K562 (cell line): ENCODE data around the gene ANAPC4. TPM values are rescaled to one million over a fixed set of nuclear protein-coding genes. Genes with fewer than 3 reads are reported as not detected.

Experiments
- ATAC-seq: fragments of 200-7000 bp; cut with Tn5 transposase; 3 replicates; pipeline ENCODE4 v1.9.1; 2020; ENCODE audit warnings: moderate library complexity
- BruUV-seq: library from RNA; stranded (reverse); fragments of 400-500 nt; replicated peaks from 2 replicates; lab custom pipeline; 2021; lab: Mats Ljungman, UMichigan
- CTCF ChIA-PET: fragments of 300-600 bp; formaldehyde crosslinking; extraction: SDS; loops from one replicate; lab custom pipeline; 2021; ENCODE audit warnings: low intra/inter-chr PET ratio; lab: Yijun Ruan, JAX
- POLR2A ChIA-PET: fragments of 300-600, 350-650 bp; sonication (Branson Sonifier 250); formaldehyde crosslinking; extraction: SDS; loops from one replicate; lab custom pipeline; 2021; ENCODE audit warnings: antibody characterized with exemption, inconsistent platforms; lab: Yijun Ruan, JAX
- DNase-seq, 4 experiments: peaks; one replicate each; pipeline versions ENCODE4 v3.0.0 to v3.0.0-alpha.2; 2011 to 2018; ENCODE audit warnings: low spot score in 3 of 4, mixed read lengths in 3 of 4; ENCODE audit errors: extremely low read depth in 1 of 4
- FAIRE-seq: peaks from 2 replicates; lab custom pipeline; 2011; peaks lifted over from hg19 to GRCh38; lab: Jason Lieb, UNC
- H2AFZ ChIP-seq: 2 replicates; pipeline ENCODE4 v1.6.0; 2011; ENCODE audit warnings: low read depth, low read length, control low read depth, inconsistent platforms
- H3K27ac ChIP-seq: fragments of 200-600 bp; 3 replicates; pipeline ENCODE4 v1.8.0; 2011; ENCODE audit warnings: low read depth, mild to moderate bottlenecking, control low read depth, inconsistent platforms, low read length, moderate library complexity, mixed read lengths; ENCODE audit errors: extremely low read depth
- H3K27me3 ChIP-seq, 2 experiments: fragments of 300-600 bp in 1 of 2; 2 replicates in 1 of 2; 3 replicates in 1 of 2; pipeline versions ENCODE4 v1.6.0 to v1.8.0; 2011; ENCODE audit warnings: inconsistent platforms in 2 of 2, low read length in 2 of 2, mild to moderate bottlenecking in 1 of 2, mixed read lengths in 1 of 2, moderate library complexity in 1 of 2; ENCODE audit not compliant: control insufficient read depth in 2 of 2, insufficient read depth in 2 of 2
- H3K36me3 ChIP-seq: fragments of 300-600 bp; 3 replicates; pipeline ENCODE4 v1.8.0; 2011; ENCODE audit warnings: mild to moderate bottlenecking, low read length, inconsistent platforms; ENCODE audit not compliant: control insufficient read depth, insufficient read depth
- H3K4me1 ChIP-seq, 2 experiments: fragments of 200-600 bp in 1 of 2; replicated peaks in 1 of 2; 2 replicates in 1 of 2; 3 replicates in 1 of 2; pipeline versions ENCODE4 v1.5.1 to v1.8.0; 2011; ENCODE audit warnings: inconsistent platforms in 2 of 2, low read length in 2 of 2, mild to moderate bottlenecking in 1 of 2, mixed read lengths in 1 of 2, moderate library complexity in 1 of 2; ENCODE audit not compliant: control insufficient read depth in 2 of 2, insufficient read depth in 2 of 2
- H3K4me2 ChIP-seq: 2 replicates; pipeline ENCODE4 v1.6.1; 2011; ENCODE audit warnings: low read length, control low read depth, inconsistent platforms, mixed read lengths; ENCODE audit not compliant: insufficient read depth
- H3K4me3 ChIP-seq: fragments of 200-600 bp; sonication (generic), shearing (Covaris generic); 2 replicates; pipeline ENCODE4 v1.5.1; 2016; ENCODE audit warnings: control low read depth, inconsistent platforms
- H3K79me2 ChIP-seq: fragments of 200-600 bp; 3 replicates; pipeline ENCODE4 v1.8.0; 2011; ENCODE audit warnings: low read length, inconsistent platforms; ENCODE audit not compliant: control insufficient read depth, insufficient read depth
- H3K9ac ChIP-seq, 2 experiments: 2 replicates each; pipeline versions ENCODE4 v1.6.0 to v1.6.1; 2011; ENCODE audit warnings: low read depth in 2 of 2, low read length in 2 of 2, control low read depth in 1 of 2, inconsistent platforms in 1 of 2, mild to moderate bottlenecking in 1 of 2, mixed read lengths in 1 of 2; ENCODE audit not compliant: insufficient read depth in 1 of 2
- H3K9me1 ChIP-seq: one replicate; pipeline ENCODE4 v1.6.0; 2011; ENCODE audit warnings: inconsistent platforms, mild to moderate bottlenecking, low read length, moderate library complexity; ENCODE audit not compliant: control insufficient read depth, insufficient read depth
- H3K9me3 ChIP-seq: replicated peaks from 2 replicates; pipeline ENCODE4 v1.5.1; 2011; ENCODE audit warnings: low read depth, low read length, inconsistent platforms; ENCODE audit not compliant: control insufficient read depth, insufficient read depth
- H4K20me1 ChIP-seq: replicated peaks from 2 replicates; pipeline ENCODE4 v1.6.1; 2011; ENCODE audit warnings: low read length, inconsistent platforms, mixed read lengths; ENCODE audit not compliant: control insufficient read depth, insufficient read depth
- CC2D1A ChIP-seq: fragments of 450-650 bp; IDR thresholded peaks from 2 replicates; pipeline ENCODE4 v1.6.1; 2017; ENCODE audit warnings: mild to moderate bottlenecking
- CHD4 ChIP-seq: fragments of 200-600 bp; sonication (generic); IDR thresholded peaks from 3 replicates; pipeline ENCODE4 v1.6.1; 2012; ENCODE audit warnings: low read depth, mild to moderate bottlenecking, mixed read lengths, low read length, inconsistent platforms; ENCODE audit not compliant: insufficient read depth, insufficient replicate concordance, poor library complexity, severe bottlenecking
- HNRNPK ChIP-seq: fragments of 200-400 bp; formaldehyde crosslinking; IDR thresholded peaks from one replicate; pipeline ENCODE4 v1.6.1; 2018; ENCODE audit warnings: mild to moderate bottlenecking, low read depth, low read length; ENCODE audit not compliant: poor library complexity, severe bottlenecking
- MCM2 ChIP-seq: fragments of 450-650 bp; IDR thresholded peaks from 2 replicates; pipeline ENCODE4 v1.6.1; 2017; ENCODE audit warnings: low read depth, mild to moderate bottlenecking
- NFATC3 ChIP-seq: fragments of 450-650 bp; IDR thresholded peaks from 2 replicates; pipeline ENCODE4 v1.6.1; 2017; ENCODE audit warnings: mild to moderate bottlenecking
- PHB ChIP-seq: fragments of 250-450 bp; sonication (Bioruptor Pico); IDR thresholded peaks from 2 replicates; pipeline ENCODE4 v1.5.0; 2021
- POLR3A ChIP-seq: IDR thresholded peaks from 2 replicates; pipeline ENCODE4 v1.6.1; 2011; ENCODE audit warnings: borderline replicate concordance, mild to moderate bottlenecking, moderate library complexity; ENCODE audit not compliant: insufficient read length, insufficient read depth; ENCODE audit errors: extremely low read depth
- PRMT5 ChIP-seq: sonication (generic); formaldehyde crosslinking; IDR thresholded peaks from 2 replicates; pipeline ENCODE4 v1.5.0; 2020; ENCODE audit warnings: missing genetic modification reagents
- RUNX1 ChIP-seq: sonication (generic); IDR thresholded peaks from 2 replicates; pipeline ENCODE4 v1.6.1; 2016; ENCODE audit warnings: antibody characterized with exemption, low read depth
- SAFB ChIP-seq: fragments of 200-400 bp; formaldehyde crosslinking; IDR thresholded peaks from 2 replicates; pipeline ENCODE4 v1.6.1; 2017; ENCODE audit warnings: low read depth, low read length, borderline replicate concordance
- ZBTB17 ChIP-seq: fragments of 450-650 bp; formaldehyde crosslinking; IDR thresholded peaks from 2 replicates; pipeline ENCODE4 v1.4.0; 2020; ENCODE audit warnings: mild to moderate bottlenecking
- ZNF431 ChIP-seq: sonication (generic); formaldehyde crosslinking; IDR thresholded peaks from 2 replicates; pipeline ENCODE4 v1.8.0; 2022; ENCODE audit warnings: mild to moderate bottlenecking, missing genetic modification reagents
- WGBS: fragments of 100-300 bp; shearing (Covaris generic); methylation state at CpG from one replicate; pipeline ENCODE4 v1.1.6; 2016; ENCODE audit warnings: low coverage, mixed read lengths; ENCODE audit not compliant: insufficient coverage; ENCODE audit errors: missing lambda C conversion rate; 5-methylcytosine and 5-hydroxymethylcytosine counted together
- in situ Hi-C: fragments of 300-500 bp; cut with MboI; formaldehyde crosslinking; loops from 4 replicates; pipeline ENCODE4 v1.15.0; 2018; ENCODE audit warnings: inconsistent platforms, mixed read lengths
- intact Hi-C: fragments of 100-400 bp; cut with micrococcal nuclease; formaldehyde crosslinking; loops from 2 replicates; pipeline ENCODE4 v1.14.2; 2022
- polyA plus RNA-seq, 8 experiments: library from polyadenylated mRNA; depleted of rRNA in 4 of 8; stranded (reverse) in 5 of 8; unstranded in 3 of 8; fragments of >200 nt; fragmentation: Nextera tagmentation in 2 of 8; fragmentation: Illumina TruSeq in 1 of 8; extraction: Ambion mirVana in 2 of 8; extraction: Trizol in 1 of 8; gene quantifications; 2 replicates each; pipeline versions ENCODE4 v1.2.1 to v1.2.3, GENCODE V29; 2011 to 2014; ENCODE audit warnings: inconsistent platforms in 1 of 8, missing spikeins in 1 of 8
- total RNA-seq, 7 experiments: library from RNA; depleted of rRNA in 6 of 7; stranded (reverse); fragments of >200 nt in 6 of 7; fragmentation: Illumina TruSeq in 2 of 7; extraction: Trizol in 2 of 7; gene quantifications; 2 replicates each; pipeline versions ENCODE4 v1.2.1 to v1.2.3, GENCODE V29; 2011 to 2021; ENCODE audit warnings: low replicate concordance in 1 of 7
- TF ChIP-seq, protein P1 (sequence below), 2 experiments: fragments of 450-650 bp; IDR thresholded peaks; 2 replicates each; pipeline ENCODE4 v1.6.1; 2018; ENCODE audit warnings: mild to moderate bottlenecking in 2 of 2, low read depth in 1 of 2; ENCODE audit not compliant: partially characterized antibody in 2 of 2
- TF ChIP-seq, protein P2 (sequence below): fragments of 250-450 bp; sonication (Bioruptor Pico); IDR thresholded peaks from 2 replicates; pipeline ENCODE4 v1.8.0; 2021; ENCODE audit warnings: borderline replicate concordance, mild to moderate bottlenecking, moderate library complexity; ENCODE audit not compliant: poor library complexity, severe bottlenecking
- TF ChIP-seq, protein P3 (sequence below): fragments of 250-450 bp; sonication (Bioruptor Pico); IDR thresholded peaks from 2 replicates; pipeline ENCODE4 v1.5.0; 2021; ENCODE audit warnings: mild to moderate bottlenecking, moderate library complexity

Gene ANAPC4
- total and polyA plus RNA-seq, 9 of the 15 experiments (the other 6 are each of a cell fraction or from before 2014, with no cell fraction given), result 23.9 to 47.0 (median 31.9) TPM

DNA sequence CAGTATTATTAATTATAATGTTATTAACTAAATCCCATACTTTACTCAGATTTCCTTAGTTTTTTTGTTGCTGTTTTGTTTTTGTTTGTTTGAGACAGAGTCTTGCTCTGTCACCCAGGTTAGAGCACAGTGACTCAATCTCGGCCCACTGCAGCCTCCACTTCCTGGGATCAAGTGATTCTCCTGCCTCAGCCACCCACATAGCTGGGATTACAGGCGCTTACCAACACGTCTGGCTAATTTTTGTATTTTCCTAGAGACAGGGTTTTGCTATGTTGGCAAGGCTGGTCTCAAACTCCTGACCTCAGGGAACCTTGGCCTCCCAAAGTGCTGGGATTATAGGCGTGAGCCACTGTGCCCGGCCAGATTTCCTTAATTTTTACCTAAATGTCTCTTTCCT, 72.2 kb downstream of the ANAPC4 start:
- FAIRE-seq, result no peak
- Histone ChIP-seq H3K79me2 (no peaks in the 10 kb centered on the region), H4K20me1 (no peaks in the 10 kb centered on the region), H3K9ac (no peak overlapping the region), H3K4me2 (no peak overlapping the region), H3K9me3 (no peaks in the 10 kb centered on the region), H3K4me1 (no peaks in the 10 kb centered on the region), H2AFZ (no peak overlapping the region), H3K27me3 (peaks cover 16 to 29% of the 10 kb centered on the region in 2 experiments), H3K36me3 (no peaks in the 10 kb centered on the region), H3K27ac (no peak overlapping the region), H3K4me3 (no peak overlapping the region), H3K9me1 (no peaks in the 10 kb centered on the region)
- no peak for ATAC-seq
- no peak for DNase-seq
- intact Hi-C loops (loop anchor here (10.0 kb wide), 2 partner anchors 346 to 536 kb away; no protein-coding TSS in a partner anchor), in situ Hi-C loops (loop anchor here (10.0 kb wide), 1 partner anchor 336 kb away; no protein-coding TSS in a partner anchor)
- 0% methylated on average over 5 of the region's 5 CpGs for WGBS
- ChIA-PET POLR2A (no interaction called here), CTCF (no interaction called here)
- BruUV-seq, result no TSS peak
- TF ChIP-seq ZNF431 (CRISPR knock-in tag), result no peak
- TF ChIP-seq SAFB, result no peak
- TF ChIP-seq CHD4, result no peak
- no peak for TF ChIP-seq POLR3A
- TF ChIP-seq, protein P1, sequence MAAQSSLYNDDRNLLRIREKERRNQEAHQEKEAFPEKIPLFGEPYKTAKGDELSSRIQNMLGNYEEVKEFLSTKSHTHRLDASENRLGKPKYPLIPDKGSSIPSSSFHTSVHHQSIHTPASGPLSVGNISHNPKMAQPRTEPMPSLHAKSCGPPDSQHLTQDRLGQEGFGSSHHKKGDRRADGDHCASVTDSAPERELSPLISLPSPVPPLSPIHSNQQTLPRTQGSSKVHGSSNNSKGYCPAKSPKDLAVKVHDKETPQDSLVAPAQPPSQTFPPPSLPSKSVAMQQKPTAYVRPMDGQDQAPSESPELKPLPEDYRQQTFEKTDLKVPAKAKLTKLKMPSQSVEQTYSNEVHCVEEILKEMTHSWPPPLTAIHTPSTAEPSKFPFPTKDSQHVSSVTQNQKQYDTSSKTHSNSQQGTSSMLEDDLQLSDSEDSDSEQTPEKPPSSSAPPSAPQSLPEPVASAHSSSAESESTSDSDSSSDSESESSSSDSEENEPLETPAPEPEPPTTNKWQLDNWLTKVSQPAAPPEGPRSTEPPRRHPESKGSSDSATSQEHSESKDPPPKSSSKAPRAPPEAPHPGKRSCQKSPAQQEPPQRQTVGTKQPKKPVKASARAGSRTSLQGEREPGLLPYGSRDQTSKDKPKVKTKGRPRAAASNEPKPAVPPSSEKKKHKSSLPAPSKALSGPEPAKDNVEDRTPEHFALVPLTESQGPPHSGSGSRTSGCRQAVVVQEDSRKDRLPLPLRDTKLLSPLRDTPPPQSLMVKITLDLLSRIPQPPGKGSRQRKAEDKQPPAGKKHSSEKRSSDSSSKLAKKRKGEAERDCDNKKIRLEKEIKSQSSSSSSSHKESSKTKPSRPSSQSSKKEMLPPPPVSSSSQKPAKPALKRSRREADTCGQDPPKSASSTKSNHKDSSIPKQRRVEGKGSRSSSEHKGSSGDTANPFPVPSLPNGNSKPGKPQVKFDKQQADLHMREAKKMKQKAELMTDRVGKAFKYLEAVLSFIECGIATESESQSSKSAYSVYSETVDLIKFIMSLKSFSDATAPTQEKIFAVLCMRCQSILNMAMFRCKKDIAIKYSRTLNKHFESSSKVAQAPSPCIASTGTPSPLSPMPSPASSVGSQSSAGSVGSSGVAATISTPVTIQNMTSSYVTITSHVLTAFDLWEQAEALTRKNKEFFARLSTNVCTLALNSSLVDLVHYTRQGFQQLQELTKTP (IDR thresholded peaks at IDR 0.05; ENCODE audit: low read depth in 1 of 2, partially characterized antibody in 2 of 2), result no peak
- no peak for TF ChIP-seq HNRNPK
- TF ChIP-seq MCM2, result no peak
- TF ChIP-seq CC2D1A, result no peak
- TF ChIP-seq, protein P2, sequence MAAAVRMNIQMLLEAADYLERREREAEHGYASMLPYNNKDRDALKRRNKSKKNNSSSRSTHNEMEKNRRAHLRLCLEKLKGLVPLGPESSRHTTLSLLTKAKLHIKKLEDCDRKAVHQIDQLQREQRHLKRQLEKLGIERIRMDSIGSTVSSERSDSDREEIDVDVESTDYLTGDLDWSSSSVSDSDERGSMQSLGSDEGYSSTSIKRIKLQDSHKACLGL, result no peak
- TF ChIP-seq, protein P3, sequence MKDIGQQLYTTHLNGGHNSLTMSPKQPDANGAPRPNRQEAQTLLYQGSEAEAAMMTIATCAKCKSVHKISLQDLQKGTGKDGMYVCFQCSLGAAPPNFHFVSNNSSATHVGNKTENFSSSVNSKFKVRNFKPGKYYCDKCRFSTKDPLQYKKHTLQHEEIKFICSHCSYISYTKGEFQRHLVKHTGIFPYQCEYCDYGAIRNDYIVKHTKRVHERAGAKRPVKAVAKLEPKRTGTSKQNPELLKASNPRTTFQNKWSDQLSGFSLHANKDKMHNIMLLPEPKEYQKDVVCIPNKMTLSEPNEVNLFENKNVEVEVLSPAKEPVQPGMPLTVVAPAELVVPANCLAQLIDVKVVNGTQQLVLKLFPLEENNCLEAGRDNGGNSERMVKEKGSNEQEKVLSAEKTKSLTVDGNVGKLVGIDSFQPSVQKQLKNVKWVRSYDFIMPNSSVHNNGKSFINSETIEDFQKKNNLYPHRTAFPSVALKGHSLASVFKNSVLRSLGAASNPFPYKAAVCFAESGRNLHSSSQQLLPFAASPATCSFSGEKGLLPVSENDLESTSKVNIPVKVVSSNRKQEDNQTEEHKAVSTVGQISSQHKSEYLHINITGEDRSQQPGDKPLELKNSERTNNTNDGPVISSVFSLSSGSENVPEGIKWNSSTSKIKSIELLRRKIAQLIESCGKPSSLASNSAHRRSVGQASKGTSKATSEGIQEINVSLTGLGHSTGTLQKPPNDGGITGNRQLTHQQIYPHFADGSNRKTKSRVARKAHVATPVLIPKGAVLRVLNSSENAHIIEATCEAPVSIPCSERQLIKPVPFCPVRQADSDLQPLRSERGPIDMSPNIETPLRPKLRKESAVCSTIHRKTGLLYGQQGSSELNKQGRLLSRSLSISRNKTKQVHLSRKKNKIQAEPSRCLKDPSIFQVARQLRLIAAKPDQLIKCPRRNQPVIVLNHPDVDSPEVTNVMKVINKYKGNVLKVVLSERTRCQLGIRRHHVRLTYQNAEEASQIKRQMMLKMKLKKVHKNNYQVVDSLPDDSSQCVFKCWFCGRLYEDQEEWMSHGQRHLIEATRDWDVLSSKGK (CRISPR knock-in tag), result no peak
- TF ChIP-seq ZBTB17 (CRISPR knock-in tag), result no peak
- no peak for TF ChIP-seq NFATC3
- TF ChIP-seq PHB (CRISPR knock-in tag), result no peak
- no peak for TF ChIP-seq RUNX1
- TF ChIP-seq PRMT5, result no peak
